Eye (tissue), 1 donor: ENCODE data around the gene NCF4.

Experiments
- DNase-seq: peaks from one replicate; pipeline ENCODE4 v3.0.0-alpha.2; 2015

Gene NCF4

GRCh38 chr22:36923131-36923788 lies 62.5 kb downstream of the NCF4 start:
- DNase-seq, result no peak

GRCh38 chr22:36924151-36924698 lies 63.4 kb downstream of the NCF4 start:
- DNase-seq, result no peak

- DNase-seq, result no peak
Measured at GRCh38 chr22:36925388-36926290, 64.8 kb downstream of the NCF4 start.

GRCh38 chr22:36926309-36926708 lies 65.5 kb downstream of the NCF4 start:
- no peak for DNase-seq

- DNase-seq, result no peak
Measured at GRCh38 chr22:36926721-36927435, 66.1 kb downstream of the NCF4 start.
